Measurements from ENCODE around the gene VSIG2.

DNA sequence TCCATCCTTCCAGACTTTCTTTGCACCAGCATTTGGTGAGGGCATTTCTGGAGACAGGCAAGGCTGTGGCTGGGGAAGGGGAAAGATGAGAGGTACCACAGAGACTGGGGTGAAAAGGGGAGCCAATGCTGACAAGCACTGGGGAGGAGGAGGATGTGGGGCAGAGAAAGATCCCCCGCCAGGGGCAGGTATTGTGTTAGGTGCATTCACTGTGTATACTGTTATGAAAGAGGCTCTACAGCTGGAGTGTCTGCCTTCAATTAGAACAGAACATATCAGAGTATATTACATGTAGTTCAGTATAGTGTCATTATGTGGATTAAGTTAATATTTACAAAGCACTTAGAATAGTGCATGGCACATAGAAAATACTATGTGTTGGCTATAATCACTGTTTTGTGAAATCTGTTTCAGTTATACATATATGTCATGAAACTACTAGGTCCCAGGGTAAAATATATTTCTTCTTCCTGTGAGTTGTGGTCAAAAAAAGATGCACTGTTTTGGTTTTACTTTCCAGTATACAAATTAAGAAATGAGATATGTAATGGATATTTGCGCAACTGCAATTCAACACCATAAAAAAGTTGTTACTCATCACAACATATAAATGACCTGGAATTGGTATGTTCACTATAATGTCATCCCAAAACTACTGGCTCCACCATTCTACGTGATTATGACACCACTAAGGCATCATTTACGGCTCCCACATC, 39.7 kb upstream of the VSIG2 start:
- TF ChIP-seq, protein P1, sequence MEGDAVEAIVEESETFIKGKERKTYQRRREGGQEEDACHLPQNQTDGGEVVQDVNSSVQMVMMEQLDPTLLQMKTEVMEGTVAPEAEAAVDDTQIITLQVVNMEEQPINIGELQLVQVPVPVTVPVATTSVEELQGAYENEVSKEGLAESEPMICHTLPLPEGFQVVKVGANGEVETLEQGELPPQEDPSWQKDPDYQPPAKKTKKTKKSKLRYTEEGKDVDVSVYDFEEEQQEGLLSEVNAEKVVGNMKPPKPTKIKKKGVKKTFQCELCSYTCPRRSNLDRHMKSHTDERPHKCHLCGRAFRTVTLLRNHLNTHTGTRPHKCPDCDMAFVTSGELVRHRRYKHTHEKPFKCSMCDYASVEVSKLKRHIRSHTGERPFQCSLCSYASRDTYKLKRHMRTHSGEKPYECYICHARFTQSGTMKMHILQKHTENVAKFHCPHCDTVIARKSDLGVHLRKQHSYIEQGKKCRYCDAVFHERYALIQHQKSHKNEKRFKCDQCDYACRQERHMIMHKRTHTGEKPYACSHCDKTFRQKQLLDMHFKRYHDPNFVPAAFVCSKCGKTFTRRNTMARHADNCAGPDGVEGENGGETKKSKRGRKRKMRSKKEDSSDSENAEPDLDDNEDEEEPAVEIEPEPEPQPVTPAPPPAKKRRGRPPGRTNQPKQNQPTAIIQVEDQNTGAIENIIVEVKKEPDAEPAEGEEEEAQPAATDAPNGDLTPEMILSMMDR (conservative IDR thresholded peaks at IDR 0.05; ENCODE audit: low read depth in 2 of 2): no peak
- no peak for TF ChIP-seq EZH2 (IDR thresholded peaks at IDR 0.05; ENCODE audit: low read depth, unreplicated experiment)
- no peak for TF ChIP-seq JUNB (IDR thresholded peaks at IDR 0.05; ENCODE audit: unreplicated experiment)
- TF ChIP-seq EZH2phosphoT487 (IDR thresholded peaks at IDR 0.05; ENCODE audit: unreplicated experiment): no peak
- TF ChIP-seq POLR2AphosphoS5 (IDR thresholded peaks at IDR 0.05; ENCODE audit: low read depth): no peak
- TF ChIP-seq, protein P2, sequence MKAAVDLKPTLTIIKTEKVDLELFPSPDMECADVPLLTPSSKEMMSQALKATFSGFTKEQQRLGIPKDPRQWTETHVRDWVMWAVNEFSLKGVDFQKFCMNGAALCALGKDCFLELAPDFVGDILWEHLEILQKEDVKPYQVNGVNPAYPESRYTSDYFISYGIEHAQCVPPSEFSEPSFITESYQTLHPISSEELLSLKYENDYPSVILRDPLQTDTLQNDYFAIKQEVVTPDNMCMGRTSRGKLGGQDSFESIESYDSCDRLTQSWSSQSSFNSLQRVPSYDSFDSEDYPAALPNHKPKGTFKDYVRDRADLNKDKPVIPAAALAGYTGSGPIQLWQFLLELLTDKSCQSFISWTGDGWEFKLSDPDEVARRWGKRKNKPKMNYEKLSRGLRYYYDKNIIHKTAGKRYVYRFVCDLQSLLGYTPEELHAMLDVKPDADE (IDR thresholded peaks at IDR 0.05): no peak
- TF ChIP-seq ZNF114 (CRISPR knock-in tag; IDR thresholded peaks at IDR 0.05): no peak
- TF ChIP-seq, protein P3, sequence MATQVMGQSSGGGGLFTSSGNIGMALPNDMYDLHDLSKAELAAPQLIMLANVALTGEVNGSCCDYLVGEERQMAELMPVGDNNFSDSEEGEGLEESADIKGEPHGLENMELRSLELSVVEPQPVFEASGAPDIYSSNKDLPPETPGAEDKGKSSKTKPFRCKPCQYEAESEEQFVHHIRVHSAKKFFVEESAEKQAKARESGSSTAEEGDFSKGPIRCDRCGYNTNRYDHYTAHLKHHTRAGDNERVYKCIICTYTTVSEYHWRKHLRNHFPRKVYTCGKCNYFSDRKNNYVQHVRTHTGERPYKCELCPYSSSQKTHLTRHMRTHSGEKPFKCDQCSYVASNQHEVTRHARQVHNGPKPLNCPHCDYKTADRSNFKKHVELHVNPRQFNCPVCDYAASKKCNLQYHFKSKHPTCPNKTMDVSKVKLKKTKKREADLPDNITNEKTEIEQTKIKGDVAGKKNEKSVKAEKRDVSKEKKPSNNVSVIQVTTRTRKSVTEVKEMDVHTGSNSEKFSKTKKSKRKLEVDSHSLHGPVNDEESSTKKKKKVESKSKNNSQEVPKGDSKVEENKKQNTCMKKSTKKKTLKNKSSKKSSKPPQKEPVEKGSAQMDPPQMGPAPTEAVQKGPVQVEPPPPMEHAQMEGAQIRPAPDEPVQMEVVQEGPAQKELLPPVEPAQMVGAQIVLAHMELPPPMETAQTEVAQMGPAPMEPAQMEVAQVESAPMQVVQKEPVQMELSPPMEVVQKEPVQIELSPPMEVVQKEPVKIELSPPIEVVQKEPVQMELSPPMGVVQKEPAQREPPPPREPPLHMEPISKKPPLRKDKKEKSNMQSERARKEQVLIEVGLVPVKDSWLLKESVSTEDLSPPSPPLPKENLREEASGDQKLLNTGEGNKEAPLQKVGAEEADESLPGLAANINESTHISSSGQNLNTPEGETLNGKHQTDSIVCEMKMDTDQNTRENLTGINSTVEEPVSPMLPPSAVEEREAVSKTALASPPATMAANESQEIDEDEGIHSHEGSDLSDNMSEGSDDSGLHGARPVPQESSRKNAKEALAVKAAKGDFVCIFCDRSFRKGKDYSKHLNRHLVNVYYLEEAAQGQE (IDR thresholded peaks at IDR 0.05; ENCODE audit: unreplicated experiment): no peak
- TF ChIP-seq, protein P4, sequence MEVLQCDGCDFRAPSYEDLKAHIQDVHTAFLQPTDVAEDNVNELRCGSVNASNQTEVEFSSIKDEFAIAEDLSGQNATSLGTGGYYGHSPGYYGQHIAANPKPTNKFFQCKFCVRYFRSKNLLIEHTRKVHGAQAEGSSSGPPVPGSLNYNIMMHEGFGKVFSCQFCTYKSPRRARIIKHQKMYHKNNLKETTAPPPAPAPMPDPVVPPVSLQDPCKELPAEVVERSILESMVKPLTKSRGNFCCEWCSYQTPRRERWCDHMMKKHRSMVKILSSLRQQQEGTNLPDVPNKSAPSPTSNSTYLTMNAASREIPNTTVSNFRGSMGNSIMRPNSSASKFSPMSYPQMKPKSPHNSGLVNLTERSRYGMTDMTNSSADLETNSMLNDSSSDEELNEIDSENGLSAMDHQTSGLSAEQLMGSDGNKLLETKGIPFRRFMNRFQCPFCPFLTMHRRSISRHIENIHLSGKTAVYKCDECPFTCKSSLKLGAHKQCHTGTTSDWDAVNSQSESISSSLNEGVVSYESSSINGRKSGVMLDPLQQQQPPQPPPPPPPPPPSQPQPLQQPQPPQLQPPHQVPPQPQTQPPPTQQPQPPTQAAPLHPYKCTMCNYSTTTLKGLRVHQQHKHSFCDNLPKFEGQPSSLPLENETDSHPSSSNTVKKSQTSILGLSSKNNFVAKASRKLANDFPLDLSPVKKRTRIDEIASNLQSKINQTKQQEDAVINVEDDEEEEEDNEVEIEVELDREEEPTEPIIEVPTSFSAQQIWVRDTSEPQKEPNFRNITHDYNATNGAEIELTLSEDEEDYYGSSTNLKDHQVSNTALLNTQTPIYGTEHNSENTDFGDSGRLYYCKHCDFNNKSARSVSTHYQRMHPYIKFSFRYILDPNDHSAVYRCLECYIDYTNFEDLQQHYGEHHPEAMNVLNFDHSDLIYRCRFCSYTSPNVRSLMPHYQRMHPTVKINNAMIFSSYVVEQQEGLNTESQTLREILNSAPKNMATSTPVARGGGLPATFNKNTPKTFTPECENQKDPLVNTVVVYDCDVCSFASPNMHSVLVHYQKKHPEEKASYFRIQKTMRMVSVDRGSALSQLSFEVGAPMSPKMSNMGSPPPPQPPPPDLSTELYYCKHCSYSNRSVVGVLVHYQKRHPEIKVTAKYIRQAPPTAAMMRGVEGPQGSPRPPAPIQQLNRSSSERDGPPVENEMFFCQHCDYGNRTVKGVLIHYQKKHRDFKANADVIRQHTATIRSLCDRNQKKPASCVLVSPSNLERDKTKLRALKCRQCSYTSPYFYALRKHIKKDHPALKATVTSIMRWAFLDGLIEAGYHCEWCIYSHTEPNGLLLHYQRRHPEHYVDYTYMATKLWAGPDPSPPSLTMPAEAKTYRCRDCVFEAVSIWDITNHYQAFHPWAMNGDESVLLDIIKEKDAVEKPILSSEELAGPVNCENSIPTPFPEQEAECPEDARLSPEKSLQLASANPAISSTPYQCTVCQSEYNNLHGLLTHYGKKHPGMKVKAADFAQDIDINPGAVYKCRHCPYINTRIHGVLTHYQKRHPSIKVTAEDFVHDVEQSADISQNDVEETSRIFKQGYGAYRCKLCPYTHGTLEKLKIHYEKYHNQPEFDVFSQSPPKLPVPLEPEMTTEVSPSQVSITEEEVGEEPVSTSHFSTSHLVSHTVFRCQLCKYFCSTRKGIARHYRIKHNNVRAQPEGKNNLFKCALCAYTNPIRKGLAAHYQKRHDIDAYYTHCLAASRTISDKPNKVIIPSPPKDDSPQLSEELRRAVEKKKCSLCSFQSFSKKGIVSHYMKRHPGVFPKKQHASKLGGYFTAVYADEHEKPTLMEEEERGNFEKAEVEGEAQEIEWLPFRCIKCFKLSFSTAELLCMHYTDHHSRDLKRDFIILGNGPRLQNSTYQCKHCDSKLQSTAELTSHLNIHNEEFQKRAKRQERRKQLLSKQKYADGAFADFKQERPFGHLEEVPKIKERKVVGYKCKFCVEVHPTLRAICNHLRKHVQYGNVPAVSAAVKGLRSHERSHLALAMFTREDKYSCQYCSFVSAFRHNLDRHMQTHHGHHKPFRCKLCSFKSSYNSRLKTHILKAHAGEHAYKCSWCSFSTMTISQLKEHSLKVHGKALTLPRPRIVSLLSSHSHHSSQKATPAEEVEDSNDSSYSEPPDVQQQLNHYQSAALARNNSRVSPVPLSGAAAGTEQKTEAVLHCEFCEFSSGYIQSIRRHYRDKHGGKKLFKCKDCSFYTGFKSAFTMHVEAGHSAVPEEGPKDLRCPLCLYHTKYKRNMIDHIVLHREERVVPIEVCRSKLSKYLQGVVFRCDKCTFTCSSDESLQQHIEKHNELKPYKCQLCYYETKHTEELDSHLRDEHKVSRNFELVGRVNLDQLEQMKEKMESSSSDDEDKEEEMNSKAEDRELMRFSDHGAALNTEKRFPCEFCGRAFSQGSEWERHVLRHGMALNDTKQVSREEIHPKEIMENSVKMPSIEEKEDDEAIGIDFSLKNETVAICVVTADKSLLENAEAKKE (CRISPR knock-in tag; IDR thresholded peaks at IDR 0.05): no peak
- no peak for TF ChIP-seq CREB1 (CRISPR knock-in tag; IDR thresholded peaks at IDR 0.05; ENCODE audit: low read depth)

Data from GM23338 (cell line).